Endothelial cell of umbilical vein (primary cell): Measurements from ENCODE around the gene ANKS1A. TPM values are rescaled to one million over a fixed set of nuclear protein-coding genes. Genes with fewer than 3 reads are reported as not detected.

Experiments
- BruUV-seq: library from RNA; stranded (reverse); fragments of 400-500 nt; replicated peaks from 2 replicates; lab custom pipeline; 2021; lab: Mats Ljungman, UMichigan
- CTCF ChIA-PET: fragments of 300-600, 350-600 bp; sonication (Branson Sonifier 250); formaldehyde crosslinking; loops from one replicate; lab custom pipeline; 2021; ENCODE audit warnings: antibody characterized with exemption, inconsistent platforms; lab: Charles Lee
- POLR2A ChIA-PET: fragments of 300-600, 350-600 bp; sonication (Branson Sonifier 250); formaldehyde crosslinking; loops from one replicate; lab custom pipeline; 2021; ENCODE audit warnings: antibody characterized with exemption, inconsistent platforms; lab: Charles Lee
- DNase-seq: peaks from one replicate; pipeline ENCODE4 v3.0.0-alpha.2; 2011; ENCODE audit warnings: low read depth, low spot score
- FAIRE-seq: peaks from 2 replicates; lab custom pipeline; 2011; peaks lifted over from hg19 to GRCh38; lab: Jason Lieb, UNC
- H2AFZ ChIP-seq: 2 replicates; pipeline ENCODE4 v1.6.0; 2012; ENCODE audit warnings: low read depth, low read length, control low read depth, inconsistent platforms
- H3K27ac ChIP-seq: 2 replicates; pipeline ENCODE4 v1.5.1; 2011; ENCODE audit warnings: low read depth, mild to moderate bottlenecking, control low read depth, low read length, moderate library complexity; ENCODE audit not compliant: insufficient read depth
- H3K27me3 ChIP-seq, 2 experiments: 2 replicates each; pipeline versions ENCODE4 v1.6.0 to v1.6.1; 2011; ENCODE audit warnings: low read length in 2 of 2, mixed read lengths in 1 of 2; ENCODE audit not compliant: control insufficient read depth in 2 of 2, insufficient read depth in 2 of 2
- H3K36me3 ChIP-seq, 2 experiments: 2 replicates in 1 of 2; 3 replicates in 1 of 2; pipeline ENCODE4 v1.5.1; 2011; ENCODE audit warnings: low read length in 2 of 2, mild to moderate bottlenecking in 1 of 2, moderate library complexity in 1 of 2; ENCODE audit not compliant: control insufficient read depth in 2 of 2, insufficient read depth in 2 of 2; ENCODE audit errors: extremely low read depth in 1 of 2
- H3K4me1 ChIP-seq: 3 replicates; pipeline ENCODE4 v1.5.1; 2011; ENCODE audit warnings: mild to moderate bottlenecking, low read length; ENCODE audit not compliant: control insufficient read depth, insufficient read depth; ENCODE audit errors: extremely low read depth
- H3K4me2 ChIP-seq: 2 replicates; pipeline ENCODE4 v1.6.1; 2011; ENCODE audit warnings: low read length, control low read depth, mixed read lengths; ENCODE audit not compliant: insufficient read depth
- H3K4me3 ChIP-seq, 3 experiments: fragments of 200-600 bp in 1 of 3; sonication (generic), shearing (Covaris generic) in 1 of 3; replicated peaks in 1 of 3; 2 replicates each; pipeline ENCODE4 v1.5.1; 2011 to 2016; ENCODE audit warnings: control low read depth in 3 of 3, low read length in 3 of 3, mild to moderate bottlenecking in 2 of 3, inconsistent platforms in 1 of 3, low read depth in 1 of 3, moderate library complexity in 1 of 3; ENCODE audit not compliant: insufficient read depth in 1 of 3
- H3K79me2 ChIP-seq: 2 replicates; pipeline ENCODE4 v1.6.0; 2012; ENCODE audit warnings: low read length, inconsistent platforms; ENCODE audit not compliant: control insufficient read depth, insufficient read depth
- H3K9ac ChIP-seq: replicated peaks from 2 replicates; pipeline ENCODE3; 2011; ENCODE audit warnings: low read length, control low read depth; ENCODE audit not compliant: insufficient read depth; ENCODE audit errors: extremely low read depth
- H3K9me1 ChIP-seq: replicated peaks from 3 replicates; pipeline ENCODE4 v1.6.0; 2011; ENCODE audit warnings: mild to moderate bottlenecking, low read length; ENCODE audit not compliant: control insufficient read depth, insufficient read depth; ENCODE audit errors: extremely low read depth
- H3K9me3 ChIP-seq: replicated peaks from 2 replicates; pipeline ENCODE4 v1.5.1; 2012; ENCODE audit warnings: low read length, inconsistent platforms; ENCODE audit not compliant: control insufficient read depth, insufficient read depth
- H4K20me1 ChIP-seq: replicated peaks from 2 replicates; pipeline ENCODE3; 2011; ENCODE audit warnings: mild to moderate bottlenecking, low read length; ENCODE audit not compliant: control insufficient read depth, insufficient read depth; ENCODE audit errors: extremely low read depth
- EZH2 ChIP-seq: IDR thresholded peaks from 2 replicates; pipeline ENCODE4 v1.6.1; 2012; ENCODE audit warnings: borderline replicate concordance, low read depth, mild to moderate bottlenecking, moderate library complexity, low read length, inconsistent platforms; ENCODE audit not compliant: severe bottlenecking
- FOS ChIP-seq: IDR thresholded peaks from 2 replicates; pipeline ENCODE4 v1.6.1; 2011; ENCODE audit warnings: mild to moderate bottlenecking, low read length, moderate library complexity, borderline replicate concordance; ENCODE audit not compliant: insufficient read depth
- GATA2 ChIP-seq: IDR thresholded peaks from 2 replicates; pipeline ENCODE4 v1.7.0; 2011; ENCODE audit warnings: low read depth, mild to moderate bottlenecking, moderate library complexity, mixed read lengths, low read length; ENCODE audit not compliant: insufficient read length, insufficient read depth
- POLR2A ChIP-seq: IDR thresholded peaks from 2 replicates; pipeline ENCODE4 v1.6.1; 2012; ENCODE audit warnings: low read depth, mild to moderate bottlenecking, control low read depth, low read length
- POLR2AphosphoS5 ChIP-seq: IDR thresholded peaks from 2 replicates; pipeline ENCODE4 v1.6.1; 2012; ENCODE audit warnings: low read depth, mild to moderate bottlenecking, control low read depth, low read length, moderate library complexity; ENCODE audit not compliant: insufficient read depth
- dilution Hi-C: fragments of 300-500 bp; cut with MboI; formaldehyde crosslinking; loops from one replicate; pipeline ENCODE4 v1.15.0; 2019; ENCODE audit warnings: low sequenced_read_pairs; ENCODE audit not compliant: extremely low pct_ligation_motif_present
- intact Hi-C: fragments of 100-400 bp; cut with micrococcal nuclease; formaldehyde crosslinking; loops from one replicate; pipeline ENCODE4 v1.10.0; 2022
- polyA plus RNA-seq, 4 experiments: library from polyadenylated mRNA; depleted of rRNA in 3 of 4; stranded (reverse) in 3 of 4; unstranded in 1 of 4; fragments of >200 nt; gene quantifications; 2 replicates each; pipeline versions ENCODE4 v1.2.1 to v1.2.3, GENCODE V29; 2011 to 2012; ENCODE audit warnings: missing spikeins in 1 of 4
- total RNA-seq: library from RNA; stranded (reverse); gene quantifications from 2 replicates; pipeline ENCODE4 v1.2.3, GENCODE V29; 2021
- TF ChIP-seq, protein P1 (sequence below), 2 donors: IDR thresholded peaks; 1 replicate in 1 of 2; 2 replicates in 1 of 2; pipeline ENCODE4 v1.5.1; 2011; ENCODE audit warnings: low read length in 2 of 2, mild to moderate bottlenecking in 2 of 2, moderate library complexity in 2 of 2, control low read depth in 1 of 2, inconsistent platforms in 1 of 2, low read depth in 1 of 2; ENCODE audit not compliant: insufficient read depth in 1 of 2; ENCODE audit errors: extremely low read depth in 1 of 2

ANKS1A gene
- total and polyA plus RNA-seq, 2 donors (not counting 3 experiments of a cell fraction or from before 2014, with no cell fraction given) = 8.9 to 26.1 TPM

GRCh38 chr6:35043381-35044130, 154.5 kb downstream of the ANKS1A start:
- H2AFZ ChIP-seq = no peak overlapping the region
- POLR2A ChIA-PET = interaction anchor here (0.8 to 1.0 kb wide), 2 partner anchors 17 to 28 kb away, joined by 3 to 4 read pairs; no protein-coding TSS in a partner anchor
- peak overlapping the region; percentile 1 for H3K4me2 ChIP-seq
- H3K27ac ChIP-seq = peak overlapping the region; percentile 90
- dilution Hi-C loops = no loop called here
- FAIRE-seq (no peak), DNase-seq (peak; percentile 24)
- H3K27me3 ChIP-seq = no peaks in the 10 kb centered on the region
- no peaks in the 10 kb centered on the region for H3K9me3 ChIP-seq
- no peak overlapping the region for H3K4me3 ChIP-seq
- intact Hi-C loops = loop anchor here (1.0 to 2.0 kb wide), 4 partner anchors 8 to 57 kb away; no protein-coding TSS in a partner anchor
- H3K36me3 ChIP-seq = no peaks in the 10 kb centered on the region
- BruUV-seq = no TSS peak
- H3K9me1 ChIP-seq = no peaks in the 10 kb centered on the region
- no peaks in the 10 kb centered on the region for H4K20me1 ChIP-seq
- TF ChIP-seq, protein P1, sequence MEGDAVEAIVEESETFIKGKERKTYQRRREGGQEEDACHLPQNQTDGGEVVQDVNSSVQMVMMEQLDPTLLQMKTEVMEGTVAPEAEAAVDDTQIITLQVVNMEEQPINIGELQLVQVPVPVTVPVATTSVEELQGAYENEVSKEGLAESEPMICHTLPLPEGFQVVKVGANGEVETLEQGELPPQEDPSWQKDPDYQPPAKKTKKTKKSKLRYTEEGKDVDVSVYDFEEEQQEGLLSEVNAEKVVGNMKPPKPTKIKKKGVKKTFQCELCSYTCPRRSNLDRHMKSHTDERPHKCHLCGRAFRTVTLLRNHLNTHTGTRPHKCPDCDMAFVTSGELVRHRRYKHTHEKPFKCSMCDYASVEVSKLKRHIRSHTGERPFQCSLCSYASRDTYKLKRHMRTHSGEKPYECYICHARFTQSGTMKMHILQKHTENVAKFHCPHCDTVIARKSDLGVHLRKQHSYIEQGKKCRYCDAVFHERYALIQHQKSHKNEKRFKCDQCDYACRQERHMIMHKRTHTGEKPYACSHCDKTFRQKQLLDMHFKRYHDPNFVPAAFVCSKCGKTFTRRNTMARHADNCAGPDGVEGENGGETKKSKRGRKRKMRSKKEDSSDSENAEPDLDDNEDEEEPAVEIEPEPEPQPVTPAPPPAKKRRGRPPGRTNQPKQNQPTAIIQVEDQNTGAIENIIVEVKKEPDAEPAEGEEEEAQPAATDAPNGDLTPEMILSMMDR (IDR thresholded peaks at IDR 0.05; ENCODE audit: extremely low read depth in 1 of 2, insufficient read depth in 1 of 2, low read depth in 1 of 2, low read length in 2 of 2) = no peak
- TF ChIP-seq GATA2 (no peak), FOS (no peak), EZH2 (no peak), POLR2AphosphoS5 (no peak), POLR2A (no peak)
- H3K4me1 ChIP-seq = peaks cover 65% of the 10 kb centered on the region
- CTCF ChIA-PET = interaction anchor here (0.8 to 2.3 kb wide), 8 partner anchors 7 to 198 kb away, joined by 3 to 13 read pairs (median 7); no protein-coding TSS in a partner anchor
- peak overlapping the region; percentile 58 for H3K9ac ChIP-seq
- no peaks in the 10 kb centered on the region for H3K79me2 ChIP-seq
